ENCODE data around the gene CDH6. TPM values are rescaled to one million over a fixed set of nuclear protein-coding genes. Genes with fewer than 3 reads are reported as not detected.

CDH6 gene
- total RNA-seq, 1 donor from 2014 or later = 127 TPM

- DNase-seq (ENCODE audit: extremely low spot score, unreplicated experiment) = no peak
- no peak for TF ChIP-seq CTCF (conservative IDR thresholded peaks at IDR 0.05)
- no peak overlapping the region for H3K27ac Mint-ChIP-seq
- no peaks in the 10 kb centered on the region for H3K9me3 Mint-ChIP-seq
- no peak overlapping the region for H3K4me3 Mint-ChIP-seq
- H3K27me3 Mint-ChIP-seq = peaks cover 8% of the 10 kb centered on the region
- peaks cover 6% of the 10 kb centered on the region for H3K4me1 Mint-ChIP-seq (ENCODE audit: unreplicated experiment)
- no peaks in the 10 kb centered on the region for H3K36me3 Mint-ChIP-seq
These were observed 45.0 kb downstream of the CDH6 start for GRCh38 chr5:31238497-31238896.

GRCh38 chr5:31244921-31245320 is 51.4 kb downstream of the CDH6 start:
- no peak overlapping the region for H3K27ac Mint-ChIP-seq
- H3K9me3 Mint-ChIP-seq = no peaks in the 10 kb centered on the region
- H3K36me3 Mint-ChIP-seq = no peaks in the 10 kb centered on the region
- no peaks in the 10 kb centered on the region for H3K4me1 Mint-ChIP-seq (ENCODE audit: unreplicated experiment)
- DNase-seq (ENCODE audit: extremely low spot score, unreplicated experiment) = no peak
- TF ChIP-seq CTCF (conservative IDR thresholded peaks at IDR 0.05) = no peak
- H3K27me3 Mint-ChIP-seq = no peaks in the 10 kb centered on the region
- H3K4me3 Mint-ChIP-seq = no peak overlapping the region

GRCh38 chr5:31247381-31247780 is 53.9 kb downstream of the CDH6 start:
- no peak overlapping the region for H3K27ac Mint-ChIP-seq
- TF ChIP-seq CTCF (conservative IDR thresholded peaks at IDR 0.05) = no peak
- H3K4me3 Mint-ChIP-seq = no peak overlapping the region
- DNase-seq (ENCODE audit: extremely low spot score, unreplicated experiment) = no peak
- H3K9me3 Mint-ChIP-seq = no peaks in the 10 kb centered on the region
- H3K4me1 Mint-ChIP-seq (ENCODE audit: unreplicated experiment) = no peaks in the 10 kb centered on the region
- H3K36me3 Mint-ChIP-seq = peaks cover 3% of the 10 kb centered on the region
- H3K27me3 Mint-ChIP-seq = no peaks in the 10 kb centered on the region

GRCh38 chr5:31250201-31250600 is 56.7 kb downstream of the CDH6 start:
- no peak overlapping the region for H3K4me3 Mint-ChIP-seq
- H3K27ac Mint-ChIP-seq = no peak overlapping the region
- peaks cover 6% of the 10 kb centered on the region for H3K36me3 Mint-ChIP-seq
- H3K27me3 Mint-ChIP-seq = no peaks in the 10 kb centered on the region
- TF ChIP-seq CTCF (conservative IDR thresholded peaks at IDR 0.05) = no peak
- H3K4me1 Mint-ChIP-seq (ENCODE audit: unreplicated experiment) = no peaks in the 10 kb centered on the region
- DNase-seq (ENCODE audit: extremely low spot score, unreplicated experiment) = no peak
- no peaks in the 10 kb centered on the region for H3K9me3 Mint-ChIP-seq

GRCh38 chr5:31251032-31251431 is 57.5 kb downstream of the CDH6 start:
- Mint-ChIP-seq H3K27me3 (no peaks in the 10 kb centered on the region), H3K4me3 (no peak overlapping the region), H3K36me3 (peaks cover 6% of the 10 kb centered on the region), H3K4me1 (ENCODE audit: unreplicated experiment) (no peaks in the 10 kb centered on the region), H3K27ac (no peak overlapping the region), H3K9me3 (no peaks in the 10 kb centered on the region)
- DNase-seq (ENCODE audit: extremely low spot score, unreplicated experiment) = no peak
- TF ChIP-seq CTCF (conservative IDR thresholded peaks at IDR 0.05) = no peak

GRCh38 chr5:31255041-31255440 is 61.6 kb downstream of the CDH6 start:
- Mint-ChIP-seq H3K4me3 (no peak overlapping the region), H3K27ac (no peak overlapping the region), H3K9me3 (no peaks in the 10 kb centered on the region), H3K36me3 (peaks cover 11% of the 10 kb centered on the region), H3K4me1 (ENCODE audit: unreplicated experiment) (no peaks in the 10 kb centered on the region), H3K27me3 (no peaks in the 10 kb centered on the region)
- TF ChIP-seq CTCF (conservative IDR thresholded peaks at IDR 0.05) = no peak
- no peak for DNase-seq (ENCODE audit: extremely low spot score, unreplicated experiment)
